ENCODE measurements around the gene GLRB.

DNA sequence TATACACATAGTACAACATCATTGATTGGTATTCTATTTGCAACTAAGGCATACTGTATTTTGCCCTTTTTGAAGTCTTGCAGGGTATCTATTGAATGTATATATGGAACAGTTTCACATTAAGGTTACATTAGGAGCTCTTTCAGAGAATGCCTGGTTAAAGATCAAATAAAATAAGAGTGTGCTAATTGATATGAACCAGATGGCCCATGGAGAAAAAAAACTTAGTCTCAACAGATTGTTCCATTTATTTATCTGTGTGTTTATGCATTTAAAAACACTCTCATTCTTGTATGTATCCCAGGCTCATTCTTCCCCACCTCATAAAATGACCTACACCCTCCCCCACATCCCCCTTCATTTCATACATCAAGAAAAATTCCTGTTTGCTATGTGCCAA lies 109.4 kb downstream of the GLRB start:
- TF ChIP-seq GATA3 (IDR thresholded peaks at IDR 0.05; ENCODE audit: low read depth, low read length): no peak
- TF ChIP-seq GATA2 (IDR thresholded peaks at IDR 0.05; ENCODE audit: low read depth, low read length): no peak

All from SH-SY5Y (cell line).